Keratinocyte (primary cell): ENCODE data around the gene RNF144B.
"Not testable (repeated sequence)": the region's sequence is repeated elsewhere in the genome, so short reads cannot be mapped to it uniquely, and the experiment has no call there.

Source experiments
- EZH2 ChIP-seq: IDR thresholded peaks from one replicate; pipeline ENCODE4 v1.6.1; 2012; ENCODE audit warnings: inconsistent platforms, mild to moderate bottlenecking, low read length, moderate library complexity
- TF ChIP-seq, protein P1 (sequence below), 3 experiments: IDR thresholded peaks in 1 of 3; conservative IDR thresholded peaks in 1 of 3; optimal IDR thresholded peaks in 1 of 3; 2 replicates in 2 of 3; 3 replicates in 1 of 3; pipeline versions ENCODE3 to v1.5.1; 2011; ENCODE audit warnings: low read length in 3 of 3, mild to moderate bottlenecking in 3 of 3, moderate library complexity in 2 of 3, control low read depth in 1 of 3, inconsistent platforms in 1 of 3; ENCODE audit not compliant: insufficient read depth in 2 of 3; ENCODE audit errors: extremely low read depth in 1 of 3

DNA sequence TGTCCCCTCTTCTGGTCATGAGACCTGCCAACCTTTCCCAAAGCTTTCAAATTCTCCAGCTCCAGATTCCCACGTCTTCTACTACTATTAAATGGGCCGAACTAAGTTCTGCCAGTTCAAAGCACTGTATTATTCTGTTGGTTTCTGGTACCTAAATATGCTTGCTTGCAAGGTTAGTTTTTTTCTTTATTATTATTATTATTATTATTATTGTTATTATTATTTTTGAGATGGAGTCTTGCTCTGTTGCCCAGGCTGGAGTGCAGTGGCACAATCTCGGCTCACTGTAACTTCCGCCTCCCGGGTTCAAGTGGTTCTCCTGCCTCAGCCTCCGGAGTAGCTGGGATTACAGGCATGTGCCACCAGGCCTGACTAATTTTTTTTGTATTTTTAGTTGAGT lies 17.8 kb downstream of the RNF144B start:
- TF ChIP-seq, protein P1, sequence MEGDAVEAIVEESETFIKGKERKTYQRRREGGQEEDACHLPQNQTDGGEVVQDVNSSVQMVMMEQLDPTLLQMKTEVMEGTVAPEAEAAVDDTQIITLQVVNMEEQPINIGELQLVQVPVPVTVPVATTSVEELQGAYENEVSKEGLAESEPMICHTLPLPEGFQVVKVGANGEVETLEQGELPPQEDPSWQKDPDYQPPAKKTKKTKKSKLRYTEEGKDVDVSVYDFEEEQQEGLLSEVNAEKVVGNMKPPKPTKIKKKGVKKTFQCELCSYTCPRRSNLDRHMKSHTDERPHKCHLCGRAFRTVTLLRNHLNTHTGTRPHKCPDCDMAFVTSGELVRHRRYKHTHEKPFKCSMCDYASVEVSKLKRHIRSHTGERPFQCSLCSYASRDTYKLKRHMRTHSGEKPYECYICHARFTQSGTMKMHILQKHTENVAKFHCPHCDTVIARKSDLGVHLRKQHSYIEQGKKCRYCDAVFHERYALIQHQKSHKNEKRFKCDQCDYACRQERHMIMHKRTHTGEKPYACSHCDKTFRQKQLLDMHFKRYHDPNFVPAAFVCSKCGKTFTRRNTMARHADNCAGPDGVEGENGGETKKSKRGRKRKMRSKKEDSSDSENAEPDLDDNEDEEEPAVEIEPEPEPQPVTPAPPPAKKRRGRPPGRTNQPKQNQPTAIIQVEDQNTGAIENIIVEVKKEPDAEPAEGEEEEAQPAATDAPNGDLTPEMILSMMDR (optimal IDR thresholded peaks at IDR 0.05 in 1 of 3, IDR thresholded peaks at IDR 0.05 in 1 of 3, conservative IDR thresholded peaks at IDR 0.05 in 1 of 3; ENCODE audit: extremely low read depth in 1 of 3, insufficient read depth in 2 of 3, low read length in 3 of 3) = not testable (repeated sequence)
- not testable (repeated sequence) for TF ChIP-seq EZH2
